OCI-LY3 (cell line): ENCODE results near the gene TRMT61A.

Source experiments
- H2AFZ ChIP-seq: fragments of 200-600, 300-600 bp; shearing (Covaris generic); 2 replicates; pipeline ENCODE4 v1.6.0; 2014; ENCODE audit warnings: antibody characterized with exemption, low read depth, low read length
- H3K27ac ChIP-seq: fragments of 200-600, 300-600 bp; sonication (generic); 2 replicates; pipeline ENCODE4 v1.5.1; 2014; ENCODE audit warnings: mild to moderate bottlenecking, low read length, moderate library complexity, mixed read lengths
- H3K27me3 ChIP-seq: fragments of 200-600, 300-600 bp; sonication (generic); 2 replicates; pipeline ENCODE4 v1.6.1; 2014; ENCODE audit warnings: low read depth, low read length, mixed read lengths
- H3K36me3 ChIP-seq: fragments of 200-600, 300-600 bp; sonication (generic); replicated peaks from 2 replicates; pipeline ENCODE3; 2014; ENCODE audit warnings: low read depth, low read length, mixed read lengths
- H3K4me1 ChIP-seq: fragments of 300-600, 200-600 bp; sonication (generic); 2 replicates; pipeline ENCODE4 v1.6.1; 2014; ENCODE audit warnings: low read length, mixed read lengths
- H3K4me2 ChIP-seq: fragments of 200-600, 300-600 bp; sonication (generic); 2 replicates; pipeline ENCODE4 v1.6.1; 2014; ENCODE audit warnings: low read length, mixed read lengths
- H3K4me3 ChIP-seq: fragments of 300-600, 200-600 bp; sonication (generic); 2 replicates; pipeline ENCODE4 v1.5.1; 2014; ENCODE audit warnings: antibody characterized with exemption, mild to moderate bottlenecking, low read length, moderate library complexity
- H3K79me2 ChIP-seq: fragments of 300-600, 200-600 bp; shearing (Covaris generic); 2 replicates; pipeline ENCODE4 v1.6.1; 2014; ENCODE audit warnings: mild to moderate bottlenecking, low read length, mixed read lengths
- H3K9ac ChIP-seq: fragments of 300-600, 200-600 bp; shearing (Covaris generic); 2 replicates; pipeline ENCODE4 v1.6.0; 2014; ENCODE audit warnings: mild to moderate bottlenecking, low read length, moderate library complexity
- H3K9me3 ChIP-seq: fragments of 200-600, 300-600 bp; shearing (Covaris generic); 2 replicates; pipeline ENCODE4 v1.6.1; 2014; ENCODE audit warnings: low read length, mixed read lengths; ENCODE audit not compliant: insufficient read depth
- H4K20me1 ChIP-seq: fragments of 200-600, 300-600 bp; sonication (generic); 2 replicates; pipeline ENCODE4 v1.6.1; 2016; ENCODE audit warnings: low read length, mixed read lengths; ENCODE audit not compliant: insufficient read depth
- CTCF ChIP-seq: fragments of 200-600, 300-600 bp; sonication (generic); IDR thresholded peaks from 2 replicates; pipeline ENCODE4 v1.5.1; 2014; ENCODE audit warnings: antibody characterized with exemption, low read length, low read depth
- EZH2phosphoT487 ChIP-seq: fragments of 200-600 bp; shearing (Covaris generic); IDR thresholded peaks from 2 replicates; pipeline ENCODE4 v1.6.1; 2018; ENCODE audit warnings: antibody characterized with exemption, mixed run types, low read depth

The TRMT61A gene

GRCh38 chr14:103547455-103547940 is 18.5 kb downstream of the TRMT61A start:
- Histone ChIP-seq H3K27ac (no peak overlapping the region), H3K4me1 (peaks cover 4% of the 10 kb centered on the region; the same call in 1 of the 2 replicates), H3K36me3 (no peaks in the 10 kb centered on the region), H3K4me3 (no peak overlapping the region), H4K20me1 (no peaks in the 10 kb centered on the region), H2AFZ (no peak overlapping the region), H3K9me3 (no peaks in the 10 kb centered on the region), H3K9ac (no peak overlapping the region), H3K27me3 (no peaks in the 10 kb centered on the region), H3K79me2 (no peaks in the 10 kb centered on the region), H3K4me2 (no peak overlapping the region)
- TF ChIP-seq EZH2phosphoT487, result no peak

GRCh38 chr14:103547941-103548462 is 19.0 kb downstream of the TRMT61A start:
- TF ChIP-seq EZH2phosphoT487 (no peak), CTCF (no peak)
- peaks cover 3% of the 10 kb centered on the region; the same call in 1 of the 2 replicates for H3K4me1 ChIP-seq
- H3K79me2 ChIP-seq, result no peaks in the 10 kb centered on the region
- H4K20me1 ChIP-seq, result no peaks in the 10 kb centered on the region
- H3K27me3 ChIP-seq, result no peaks in the 10 kb centered on the region
- H3K9ac ChIP-seq, result no peak overlapping the region
- no peak overlapping the region for H3K4me2 ChIP-seq
- no peaks in the 10 kb centered on the region for H3K9me3 ChIP-seq
- H3K4me3 ChIP-seq, result no peak overlapping the region
- no peak overlapping the region for H3K27ac ChIP-seq
- H2AFZ ChIP-seq, result no peak overlapping the region
- no peaks in the 10 kb centered on the region for H3K36me3 ChIP-seq

DNA sequence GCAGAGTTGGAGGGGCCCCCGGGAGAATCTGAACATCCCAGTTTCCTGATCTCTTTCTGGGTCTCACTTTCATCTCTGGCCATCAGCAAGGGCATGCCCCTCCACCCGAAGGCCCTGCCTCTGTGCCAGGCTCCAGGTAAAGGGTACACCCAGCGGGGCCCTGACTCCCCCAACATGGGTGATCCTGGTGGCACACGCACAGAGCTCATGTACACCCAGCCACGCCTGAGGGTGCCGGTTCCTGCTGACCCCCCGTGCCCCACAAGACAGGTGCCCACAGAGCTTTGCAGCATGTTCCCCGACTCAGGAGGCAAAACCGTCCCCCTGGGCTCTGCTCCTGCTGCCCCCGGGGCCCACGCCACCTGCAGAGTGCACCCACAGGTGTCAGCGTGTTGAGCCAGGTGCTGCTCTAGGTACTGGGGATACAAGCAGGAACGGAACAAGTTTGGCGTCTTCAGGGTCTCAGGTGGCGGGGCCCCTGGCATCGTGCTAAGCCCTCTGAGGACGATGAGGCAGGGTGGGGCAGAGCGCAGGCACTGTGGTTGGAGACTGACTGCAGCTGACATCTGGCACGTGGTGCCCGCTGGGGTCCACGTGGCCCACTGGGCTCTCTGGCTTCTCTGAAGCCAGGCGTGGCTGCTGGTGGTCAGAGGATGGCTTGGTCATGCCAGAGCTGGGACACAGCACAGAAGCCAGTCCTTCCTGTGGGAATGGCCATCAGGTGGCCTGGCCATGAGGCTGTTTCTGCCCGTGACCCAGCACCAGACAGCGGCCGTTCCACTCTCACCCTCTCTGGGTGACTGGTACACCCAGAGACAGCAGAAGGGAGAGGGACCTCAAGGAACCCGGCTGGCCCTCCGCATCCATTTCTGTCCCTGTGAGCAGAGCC is 19.7 kb downstream of the TRMT61A start:
- no peak overlapping the region for H3K9ac ChIP-seq
- no peaks in the 10 kb centered on the region for H3K79me2 ChIP-seq
- H3K27ac ChIP-seq, result no peak overlapping the region
- H2AFZ ChIP-seq, result no peak overlapping the region
- H3K4me3 ChIP-seq, result no peak overlapping the region
- no peak for TF ChIP-seq CTCF
- TF ChIP-seq EZH2phosphoT487, result no peak
- no peaks in the 10 kb centered on the region for H3K27me3 ChIP-seq
- H3K4me2 ChIP-seq, result no peak overlapping the region
- peaks cover 3% of the 10 kb centered on the region; the same call in 1 of the 2 replicates for H3K4me1 ChIP-seq
- no peaks in the 10 kb centered on the region for H3K9me3 ChIP-seq
- H4K20me1 ChIP-seq, result no peaks in the 10 kb centered on the region
- no peaks in the 10 kb centered on the region for H3K36me3 ChIP-seq

- H3K9me3 ChIP-seq, result no peaks in the 10 kb centered on the region
- no peak overlapping the region for H2AFZ ChIP-seq
- no peak overlapping the region for H3K27ac ChIP-seq
- no peak overlapping the region for H3K4me3 ChIP-seq
- H4K20me1 ChIP-seq, result no peaks in the 10 kb centered on the region
- no peak overlapping the region for H3K9ac ChIP-seq
- TF ChIP-seq CTCF, result no peak
- H3K79me2 ChIP-seq, result no peaks in the 10 kb centered on the region
- H3K36me3 ChIP-seq, result no peaks in the 10 kb centered on the region
- H3K27me3 ChIP-seq, result no peaks in the 10 kb centered on the region
- H3K4me1 ChIP-seq, result peaks cover 3% of the 10 kb centered on the region; the same call in 1 of the 2 replicates
- H3K4me2 ChIP-seq, result no peak overlapping the region
Observed at GRCh38 chr14:103549361-103550311, 20.6 kb downstream of the TRMT61A start.
